Eye (tissue), 1 donor: Measurements from ENCODE around the gene CKMT1B.
A peak's percentile ranks its signal among the peaks of the same experiment; 100 is the strongest.
"Not testable (repeated sequence)": the region's sequence is repeated elsewhere in the genome, so short reads cannot be mapped to it uniquely, and the experiment has no call there.

Source experiments
- DNase-seq: peaks from one replicate; pipeline ENCODE4 v3.0.0-alpha.2; 2015

The CKMT1B gene

DNA sequence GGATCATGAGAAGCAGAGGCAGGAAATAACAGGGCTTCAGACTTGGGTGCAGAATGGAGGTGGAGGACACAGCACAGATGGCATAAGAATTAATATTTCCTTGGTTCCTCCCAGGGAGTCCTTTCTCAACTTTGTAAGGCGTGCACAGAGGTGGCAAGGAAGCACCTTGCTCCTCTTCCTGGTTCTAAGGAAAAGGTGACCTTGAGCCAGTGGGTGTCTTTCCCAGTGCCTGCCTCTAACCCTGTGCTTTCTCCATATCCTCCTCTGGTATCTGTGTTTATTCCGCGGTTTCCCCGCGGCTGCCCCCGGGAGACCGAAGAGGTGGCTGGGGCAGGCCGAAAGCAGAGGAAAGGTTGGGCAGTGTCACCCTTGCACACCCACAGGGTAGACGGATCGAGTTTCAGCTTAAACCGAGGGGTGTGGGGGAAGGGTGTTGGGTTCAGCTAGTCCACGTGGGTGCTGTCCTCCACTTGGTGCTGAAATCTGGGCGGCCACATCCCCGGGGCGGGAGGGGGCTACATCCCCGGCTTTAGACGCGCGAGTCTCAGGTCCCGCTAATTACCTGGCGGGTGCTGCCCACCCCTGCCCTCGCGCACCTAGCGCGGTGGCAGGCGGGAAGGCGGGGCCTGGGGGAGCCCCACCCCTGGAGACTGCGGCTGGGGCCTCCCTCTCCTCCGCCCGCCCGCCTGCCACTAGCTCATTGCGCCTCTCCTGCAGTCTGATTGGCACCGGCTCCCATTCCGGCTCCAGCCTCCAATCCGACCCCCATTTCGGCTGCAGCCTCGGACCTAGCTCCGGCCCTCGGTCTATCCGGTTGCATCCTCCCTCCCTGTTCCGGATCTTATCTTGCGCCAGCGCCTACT, at the start of gene CKMT1B:
Gene CKMT1B, plus strand, starts transcription at position 700 of the 863 bp plus-strand sequence. CDS start 192 bp downstream, outside the sequence.
- DNase-seq: not testable (repeated sequence)

DNA sequence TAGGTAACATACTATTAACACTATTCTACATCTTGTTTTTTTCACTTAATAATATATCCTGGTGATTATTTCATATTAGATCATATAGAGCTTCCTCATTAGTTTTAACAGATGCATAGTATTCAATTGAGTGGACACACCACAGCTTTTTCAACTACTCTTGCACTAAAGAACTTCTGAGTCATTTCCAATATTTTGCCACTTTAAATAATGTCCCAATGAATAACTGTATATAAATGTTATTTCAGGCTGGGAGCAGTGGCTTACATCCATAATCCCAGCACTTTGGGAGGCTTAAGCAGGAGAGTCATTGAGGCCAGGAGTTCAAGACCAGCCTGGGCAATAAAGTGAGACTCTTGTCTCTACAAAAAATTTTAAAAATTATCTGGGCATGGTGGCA, 49.6 kb upstream of the CKMT1B start:
- no peak for DNase-seq

GRCh38 chr15:43545426-43545825, 48.4 kb upstream of the CKMT1B start:
- no peak for DNase-seq

DNA sequence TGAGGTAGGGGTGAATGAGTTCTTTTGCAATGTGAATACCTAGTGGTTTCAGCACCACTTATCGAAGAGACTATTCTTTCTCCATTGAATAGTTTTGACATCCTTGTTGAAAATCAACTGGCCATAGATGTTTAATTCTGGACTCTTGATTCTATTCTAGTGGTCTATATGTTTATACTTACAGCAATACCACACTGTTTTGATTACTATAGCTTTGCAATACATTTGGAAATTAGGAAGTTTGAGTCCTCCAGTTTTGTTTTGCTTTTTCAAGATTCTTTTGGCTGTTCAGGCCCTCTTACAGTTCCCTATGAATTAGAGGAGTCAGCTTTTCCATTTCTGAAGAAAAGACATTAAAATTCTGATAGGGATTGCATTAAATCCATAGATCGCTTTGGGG, 46.3 kb upstream of the CKMT1B start:
- no peak for DNase-seq

DNA sequence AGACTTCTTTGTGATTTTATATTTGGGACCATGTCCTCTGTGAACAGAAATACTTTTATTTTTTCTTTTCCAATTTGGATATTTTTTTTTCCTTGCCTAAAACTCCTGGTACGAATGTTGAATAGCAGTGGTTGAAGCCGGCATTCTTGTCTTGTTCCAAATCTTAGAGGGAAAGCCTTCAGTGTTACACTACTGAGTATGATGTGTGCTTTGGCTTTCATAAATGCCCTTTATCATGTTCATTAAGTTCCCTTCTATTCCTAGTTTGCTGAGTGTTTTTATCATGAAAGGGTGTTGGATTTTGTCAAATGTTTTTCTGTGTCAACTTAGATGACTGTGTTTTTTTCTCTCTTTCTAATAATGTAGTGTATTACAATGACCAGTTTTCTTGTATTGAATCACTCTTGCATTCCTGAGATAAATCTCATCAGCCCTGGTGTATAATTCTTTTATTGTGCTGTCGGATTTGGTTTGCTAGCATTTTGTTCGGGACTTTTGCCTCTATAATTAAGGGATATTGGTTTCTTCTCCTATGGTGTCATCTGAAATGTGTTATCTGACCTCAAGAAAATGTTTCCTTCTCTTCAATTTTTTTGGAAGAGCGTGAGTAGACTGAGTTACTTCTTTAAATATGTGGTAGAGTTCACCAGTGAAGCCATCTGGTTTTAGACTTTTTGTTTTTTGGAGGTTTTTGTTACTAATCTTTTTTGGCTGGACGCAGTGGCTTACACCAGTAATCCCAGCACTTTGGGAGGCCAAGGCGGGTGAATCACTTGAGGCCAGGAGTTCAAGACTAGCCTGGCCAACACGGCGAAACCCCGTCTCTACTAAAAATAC, 43.1 kb upstream of the CKMT1B start:
- DNase-seq: no peak

DNA sequence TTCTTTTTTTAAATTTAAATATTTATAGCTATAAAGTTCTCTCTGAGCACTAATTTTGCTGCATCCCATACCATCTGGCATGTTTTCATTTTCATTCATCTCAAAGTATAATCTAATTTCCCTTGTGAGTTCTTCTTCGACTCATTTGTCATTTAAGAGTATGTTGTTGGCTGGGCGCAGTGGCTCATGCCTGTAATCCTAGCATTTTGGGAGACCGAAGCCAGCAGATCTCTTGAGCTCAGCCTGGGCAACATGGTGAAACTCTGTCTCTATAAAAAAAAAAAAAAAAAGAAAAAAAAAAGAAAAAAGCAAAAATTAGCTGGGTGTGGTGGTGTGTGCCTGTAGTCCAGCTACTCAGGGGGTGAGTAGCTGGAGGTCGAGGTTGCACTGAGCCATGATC, 41.6 kb upstream of the CKMT1B start:
- DNase-seq: no peak

DNA sequence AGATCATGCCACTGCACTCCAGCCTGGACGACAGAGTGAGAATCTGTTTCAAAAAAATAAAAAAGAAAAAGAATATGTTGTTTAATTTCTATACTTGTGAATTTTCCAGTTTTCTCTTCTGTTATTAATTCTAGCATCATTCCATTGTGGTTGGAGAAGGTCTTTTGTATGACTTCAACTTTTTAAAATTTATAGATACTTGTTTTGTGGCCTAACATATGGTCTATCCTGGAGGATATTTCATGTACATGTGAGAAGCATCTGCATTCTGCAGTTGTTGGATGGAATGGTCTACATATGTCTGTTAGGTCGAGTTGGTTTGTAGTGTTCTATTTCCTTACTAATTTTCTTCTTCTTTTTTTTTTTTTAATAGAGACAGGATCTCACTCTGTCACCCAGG, 40.8 kb upstream of the CKMT1B start:
- no peak for DNase-seq

- DNase-seq: not testable (repeated sequence)
These were observed 31.1 kb upstream of the CKMT1B start for GRCh38 chr15:43562753-43563152.

DNA sequence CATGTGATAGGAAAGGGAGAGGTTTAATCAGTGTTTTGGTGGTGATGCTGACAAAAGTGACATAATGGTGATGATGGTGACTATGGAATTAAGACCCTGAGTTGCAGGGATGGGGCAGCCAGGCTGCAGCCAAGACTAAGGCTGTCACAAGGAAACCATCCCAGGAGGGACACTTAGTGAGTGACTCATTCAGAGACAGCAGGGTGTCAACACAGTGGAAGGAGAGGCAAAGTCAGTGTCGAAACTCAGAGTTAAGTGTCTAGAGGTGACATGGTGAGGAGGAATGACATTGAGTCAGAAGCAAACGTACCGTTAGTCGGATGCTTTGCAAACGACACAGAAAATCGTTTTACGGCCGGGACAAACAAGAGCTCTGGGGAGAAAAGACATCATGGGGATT, 30.0 kb upstream of the CKMT1B start:
- DNase-seq: not testable (repeated sequence)

- not testable (repeated sequence) for DNase-seq
These were observed 27.2 kb upstream of the CKMT1B start for GRCh38 chr15:43566615-43567014.

- not testable (repeated sequence) for DNase-seq
These were observed 19.2 kb upstream of the CKMT1B start for GRCh38 chr15:43574607-43575006.

GRCh38 chr15:43589778-43590466, 3.9 kb upstream of the CKMT1B start, which contains the start of gene PPIP5K1:
Gene PPIP5K1 (minus strand): TSS chr15:43590208. CDS start chr15:43584504, 5,704 bp downstream.
- DNase-seq: not testable (repeated sequence)

DNA sequence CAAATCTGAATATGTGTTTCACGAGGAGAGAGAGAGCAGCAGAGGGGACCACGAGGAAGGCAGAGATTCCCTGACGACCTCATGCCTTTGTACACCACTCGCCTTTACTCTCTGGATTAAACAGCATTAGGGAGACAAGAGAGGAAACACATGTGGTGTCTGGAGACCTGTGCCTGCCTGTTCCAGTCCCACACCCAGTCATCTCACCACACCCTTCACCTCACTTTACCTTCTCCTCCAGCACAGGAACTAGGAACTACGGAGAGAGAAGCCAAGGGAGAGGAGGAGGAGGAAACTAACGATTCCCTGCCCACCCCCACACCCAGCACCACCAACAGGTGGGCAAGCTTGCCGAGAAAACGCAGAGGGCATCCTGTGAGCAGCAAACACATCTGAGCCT, 986 bp upstream of the CKMT1B start:
- DNase-seq: not testable (repeated sequence)

- not testable (repeated sequence) for DNase-seq
These were observed 5.3 kb downstream of the CKMT1B start for GRCh38 chr15:43599131-43599530.

DNA sequence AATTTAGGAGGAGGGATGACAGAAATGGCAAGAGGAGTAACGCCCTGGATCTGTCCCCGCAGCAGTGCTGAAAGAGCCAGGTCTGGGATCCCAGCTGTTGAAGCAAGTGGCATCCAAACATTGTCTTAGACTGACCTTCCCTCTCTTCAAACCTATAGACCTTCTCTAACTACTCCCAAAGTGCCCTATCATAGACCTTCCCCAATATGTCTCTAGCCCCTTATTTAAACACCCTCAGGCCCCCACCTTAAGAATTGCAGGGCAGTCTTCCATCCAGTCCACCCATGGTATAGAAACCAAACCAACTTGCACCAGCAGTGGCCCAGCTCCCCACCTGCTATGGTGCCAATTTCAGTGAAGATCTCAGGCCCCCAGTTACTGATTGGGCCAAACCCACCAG, 6.4 kb downstream of the CKMT1B start:
- DNase-seq: not testable (repeated sequence)

- peak; percentile 20 for DNase-seq
These were observed 8.4 kb downstream of the CKMT1B start for GRCh38 chr15:43602233-43602632.

DNA sequence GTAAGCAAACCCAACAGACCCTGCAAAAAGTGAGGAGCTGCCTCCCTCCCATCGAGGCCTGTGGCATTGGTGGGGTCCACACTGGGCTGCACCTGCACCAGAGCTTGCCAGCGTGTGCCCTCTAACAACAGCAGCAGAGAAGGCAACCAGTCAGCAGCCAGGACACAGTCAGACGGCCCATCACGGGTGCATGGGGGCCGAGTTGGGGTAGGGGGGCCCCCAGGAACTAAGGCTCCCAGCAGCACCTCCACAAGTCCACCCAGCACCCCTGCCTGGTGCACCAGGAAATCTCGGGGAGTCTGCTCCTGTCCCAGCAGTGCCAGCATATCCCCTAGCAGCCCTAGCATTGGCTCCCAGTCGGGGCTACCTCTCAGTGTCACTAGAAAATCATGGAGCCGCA, 23.9 kb downstream of the CKMT1B start:
- DNase-seq: not testable (repeated sequence)

GRCh38 chr15:43618700-43619099, 24.9 kb downstream of the CKMT1B start, which contains the start of gene STRC:
Gene STRC (minus strand): TSS chr15:43618800. CDS start chr15:43618722, 78 bp downstream.
- not testable (repeated sequence) for DNase-seq

DNA sequence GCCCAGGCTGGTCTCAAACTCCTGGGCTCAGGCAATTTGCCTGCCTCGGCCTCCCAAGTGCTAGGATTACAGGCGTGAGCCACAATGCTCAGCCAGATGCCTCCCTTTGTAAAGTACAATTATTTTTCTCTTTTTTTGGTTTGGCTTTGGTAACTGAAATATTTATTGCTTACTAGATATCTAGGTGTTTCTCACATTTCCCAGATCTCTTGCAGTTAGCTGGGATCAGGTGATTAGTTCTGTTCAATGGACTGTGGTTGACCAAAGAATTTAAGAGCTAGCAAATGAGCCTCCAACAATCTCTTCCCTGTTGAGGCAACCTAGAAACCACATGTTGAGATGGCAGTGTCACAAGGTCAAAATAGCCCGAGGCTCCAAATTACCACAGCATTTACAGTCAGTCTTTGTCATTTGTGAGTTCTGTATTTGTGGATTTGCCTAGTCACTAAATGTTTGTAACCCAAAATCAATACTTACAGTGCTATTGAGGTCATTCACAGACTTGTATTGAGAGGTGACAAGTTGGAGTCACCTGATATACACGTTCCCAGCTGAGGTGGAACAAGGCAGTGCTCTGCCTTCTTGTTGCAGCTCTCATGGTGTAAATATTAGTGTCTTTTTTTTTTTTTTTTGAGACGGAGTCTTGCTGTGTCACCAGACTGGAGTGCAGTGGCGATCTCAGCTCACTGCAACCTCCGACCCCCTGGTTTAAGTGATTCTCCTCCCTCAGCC, 28.4 kb downstream of the CKMT1B start:
- DNase-seq: not testable (repeated sequence)

DNA sequence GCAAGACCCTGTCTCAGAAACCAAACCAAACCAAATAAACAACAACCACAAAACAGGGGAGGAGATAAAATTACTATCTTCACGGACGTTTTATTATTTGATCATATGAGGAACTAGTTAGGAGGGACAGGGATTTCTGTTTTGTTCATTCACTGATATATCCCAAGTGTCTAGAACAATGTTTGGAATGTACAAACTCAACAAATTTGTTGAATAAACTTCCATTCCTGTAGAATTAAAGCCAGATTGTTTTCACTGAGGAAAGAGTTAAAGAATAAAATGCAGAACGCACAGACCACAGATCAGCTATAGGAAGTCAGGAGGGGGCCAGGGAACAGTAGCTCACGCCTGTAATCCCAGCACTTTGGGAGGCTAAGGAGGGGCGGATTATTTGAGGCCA, 31.3 kb downstream of the CKMT1B start:
- peak; percentile 32 for DNase-seq

DNA sequence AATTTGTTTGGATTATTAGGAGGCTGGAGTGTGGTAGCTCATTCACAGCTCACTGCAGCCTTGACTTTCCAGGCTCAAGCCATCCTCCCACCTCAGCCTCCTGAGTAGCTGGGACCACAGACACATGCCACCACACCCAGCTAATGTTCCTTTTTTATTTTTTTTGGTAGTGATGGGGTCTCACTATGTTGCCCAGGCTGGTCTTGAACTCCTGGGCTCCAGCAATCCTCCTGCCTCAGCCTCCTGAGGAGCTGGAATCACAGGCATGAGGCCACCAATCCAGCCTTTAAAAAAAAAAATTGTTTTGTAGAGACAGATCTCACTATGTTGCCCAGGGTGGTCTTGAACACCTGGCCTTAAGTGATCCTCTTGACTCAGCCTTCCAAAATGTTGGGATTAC, 33.1 kb downstream of the CKMT1B start:
- DNase-seq: not testable (repeated sequence)
